Activated B cell treated with CpG ODN at 0.5 μM for 24 hours (primary cell): ENCODE results near the gene BCL2L14. TPM values are rescaled to one million over a fixed set of nuclear protein-coding genes. Genes with fewer than 3 reads are reported as not detected.

Experiments
- ATAC-seq: fragments of 200-7000 bp; cut with Tn5 transposase; one replicate; pipeline ENCODE4 v1.10.0; 2021; ENCODE audit warnings: low read depth, mild to moderate bottlenecking, moderate library complexity
- CTCF ChIA-PET: fragments of 350-600 bp; sonication (Branson Sonifier 250); formaldehyde crosslinking; loops from one replicate; lab custom pipeline; 2021; ENCODE audit warnings: antibody characterized with exemption; lab: Charles Lee
- POLR2A ChIA-PET: fragments of 350-600 bp; sonication (Branson Sonifier 250); formaldehyde crosslinking; loops from one replicate; lab custom pipeline; 2021; ENCODE audit warnings: antibody characterized with exemption; lab: Charles Lee
- DNase-seq: peaks from one replicate; pipeline ENCODE4 v3.0.0; 2022
- H3K27ac Mint-ChIP-seq: one replicate; pipeline ENCODE4 v1.8.0; 2020; ENCODE audit warnings: mixed read lengths
- H3K27me3 Mint-ChIP-seq: one replicate; pipeline ENCODE4 v1.8.0; 2021; ENCODE audit warnings: mixed read lengths
- H3K36me3 Mint-ChIP-seq: one replicate; pipeline ENCODE4 v1.8.0; 2021; ENCODE audit warnings: low read depth, mixed read lengths
- H3K4me1 Mint-ChIP-seq: one replicate; pipeline ENCODE4 v1.8.0; 2021; ENCODE audit warnings: mixed read lengths
- H3K4me3 Mint-ChIP-seq: one replicate; pipeline ENCODE4 v1.8.0; 2020; ENCODE audit warnings: mild to moderate bottlenecking, mixed read lengths
- H3K9me3 Mint-ChIP-seq: one replicate; pipeline ENCODE4 v1.8.0; 2020; ENCODE audit warnings: mixed read lengths
- intact Hi-C: fragments of 100-400 bp; cut with micrococcal nuclease; formaldehyde crosslinking; loops from one replicate; pipeline ENCODE4 v1.15.1; 2024
- total RNA-seq: library from RNA; stranded (reverse); gene quantifications from 2 replicates; pipeline ENCODE4 v1.2.3, GENCODE V29; 2022
- TF ChIP-seq, protein P1 (sequence below): fragments of 200-600 bp; IDR thresholded peaks from one replicate; pipeline ENCODE4 v1.8.0; 2022; ENCODE audit warnings: antibody characterized with exemption, mild to moderate bottlenecking

The BCL2L14 gene
- total RNA-seq, 1 donor from 2014 or later: not detected

DNA sequence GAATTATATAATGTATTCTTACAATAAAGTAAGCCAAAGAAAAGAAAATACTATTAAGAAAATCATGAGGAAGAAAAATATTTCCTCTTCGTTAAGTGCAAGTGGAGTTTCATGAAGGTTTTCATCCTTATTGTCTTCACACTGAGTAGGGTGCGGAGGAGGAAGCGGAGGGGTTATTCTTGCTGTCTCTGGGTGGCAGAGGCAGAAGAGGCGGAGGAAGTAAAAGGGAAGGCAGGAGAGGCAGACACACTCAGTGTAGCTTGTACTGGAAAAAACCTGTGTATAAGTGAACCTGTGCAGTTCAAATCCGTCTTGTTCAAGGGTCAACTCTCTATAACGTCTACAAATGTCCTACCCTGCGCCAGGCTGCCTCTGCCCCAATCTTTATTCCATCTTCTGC, 22.0 kb upstream of the BCL2L14 start:
- H3K27me3 Mint-ChIP-seq: no peaks in the 10 kb centered on the region
- intact Hi-C loops: no loop called here
- DNase-seq: no peak
- no peaks in the 10 kb centered on the region for H3K4me1 Mint-ChIP-seq
- H3K4me3 Mint-ChIP-seq: no peak overlapping the region
- H3K9me3 Mint-ChIP-seq: no peaks in the 10 kb centered on the region
- H3K36me3 Mint-ChIP-seq: no peaks in the 10 kb centered on the region
- TF ChIP-seq, protein P1, sequence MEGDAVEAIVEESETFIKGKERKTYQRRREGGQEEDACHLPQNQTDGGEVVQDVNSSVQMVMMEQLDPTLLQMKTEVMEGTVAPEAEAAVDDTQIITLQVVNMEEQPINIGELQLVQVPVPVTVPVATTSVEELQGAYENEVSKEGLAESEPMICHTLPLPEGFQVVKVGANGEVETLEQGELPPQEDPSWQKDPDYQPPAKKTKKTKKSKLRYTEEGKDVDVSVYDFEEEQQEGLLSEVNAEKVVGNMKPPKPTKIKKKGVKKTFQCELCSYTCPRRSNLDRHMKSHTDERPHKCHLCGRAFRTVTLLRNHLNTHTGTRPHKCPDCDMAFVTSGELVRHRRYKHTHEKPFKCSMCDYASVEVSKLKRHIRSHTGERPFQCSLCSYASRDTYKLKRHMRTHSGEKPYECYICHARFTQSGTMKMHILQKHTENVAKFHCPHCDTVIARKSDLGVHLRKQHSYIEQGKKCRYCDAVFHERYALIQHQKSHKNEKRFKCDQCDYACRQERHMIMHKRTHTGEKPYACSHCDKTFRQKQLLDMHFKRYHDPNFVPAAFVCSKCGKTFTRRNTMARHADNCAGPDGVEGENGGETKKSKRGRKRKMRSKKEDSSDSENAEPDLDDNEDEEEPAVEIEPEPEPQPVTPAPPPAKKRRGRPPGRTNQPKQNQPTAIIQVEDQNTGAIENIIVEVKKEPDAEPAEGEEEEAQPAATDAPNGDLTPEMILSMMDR: no peak
- CTCF ChIA-PET: no interaction called here
- H3K27ac Mint-ChIP-seq: no peak overlapping the region
- POLR2A ChIA-PET: no interaction called here
- no peak for ATAC-seq

DNA sequence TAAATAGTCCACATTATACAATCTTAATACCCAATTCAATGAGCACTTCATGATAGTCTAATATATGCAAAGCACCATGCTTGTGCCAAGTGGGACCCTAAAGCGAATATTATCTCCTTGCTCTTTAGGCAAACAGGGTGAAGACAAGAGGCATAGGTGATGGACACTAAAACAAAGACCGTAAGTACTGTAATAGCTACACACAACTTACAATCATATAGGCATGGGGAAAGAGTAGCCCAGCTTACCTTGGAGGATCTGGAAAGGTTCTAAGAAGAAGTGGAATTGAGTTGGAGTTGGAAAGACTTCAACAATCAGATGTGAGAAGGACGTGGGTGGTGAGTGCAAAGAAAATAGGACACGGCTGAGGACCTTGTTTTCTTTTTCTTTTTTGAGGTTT, 19.1 kb upstream of the BCL2L14 start:
- DNase-seq (no peak), ATAC-seq (no peak)
- ChIA-PET CTCF (interaction anchor here (0.5 kb wide), 1 partner anchor 212 kb away, joined by 4 read pairs; no protein-coding TSS in a partner anchor), POLR2A (no interaction called here)
- no peak overlapping the region for H3K4me3 Mint-ChIP-seq
- no peaks in the 10 kb centered on the region for H3K36me3 Mint-ChIP-seq
- H3K27ac Mint-ChIP-seq: no peak overlapping the region
- no peaks in the 10 kb centered on the region for H3K27me3 Mint-ChIP-seq
- TF ChIP-seq, protein P1: no peak
- no peaks in the 10 kb centered on the region for H3K4me1 Mint-ChIP-seq
- intact Hi-C loops: no loop called here
- H3K9me3 Mint-ChIP-seq: no peaks in the 10 kb centered on the region

DNA sequence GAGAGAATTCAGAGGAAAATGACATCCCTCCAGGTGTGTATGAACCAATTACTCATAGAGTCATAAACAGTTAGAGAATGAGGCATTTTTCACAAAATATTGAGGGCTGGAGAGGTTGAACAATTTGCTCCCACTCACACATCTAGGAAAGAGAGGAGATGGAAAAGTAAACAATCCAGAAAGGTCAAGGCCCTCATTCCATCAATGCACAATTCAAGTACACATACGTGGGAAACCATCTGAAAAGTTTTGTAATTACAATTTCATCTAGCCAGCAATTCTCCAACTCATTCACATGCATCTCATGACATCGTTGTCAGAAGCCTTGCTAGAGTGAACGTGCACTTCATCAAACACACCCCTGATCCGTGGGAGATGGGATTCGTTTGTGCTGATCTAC, 15.7 kb upstream of the BCL2L14 start:
- no peaks in the 10 kb centered on the region for H3K36me3 Mint-ChIP-seq
- no peak overlapping the region for H3K27ac Mint-ChIP-seq
- peaks cover 6% of the 10 kb centered on the region for H3K27me3 Mint-ChIP-seq
- ChIA-PET POLR2A (no interaction called here), CTCF (no interaction called here)
- DNase-seq: no peak
- H3K4me3 Mint-ChIP-seq: no peak overlapping the region
- H3K9me3 Mint-ChIP-seq: no peaks in the 10 kb centered on the region
- H3K4me1 Mint-ChIP-seq: no peaks in the 10 kb centered on the region
- ATAC-seq: no peak
- TF ChIP-seq, protein P1: no peak
- intact Hi-C loops: no loop called here

DNA sequence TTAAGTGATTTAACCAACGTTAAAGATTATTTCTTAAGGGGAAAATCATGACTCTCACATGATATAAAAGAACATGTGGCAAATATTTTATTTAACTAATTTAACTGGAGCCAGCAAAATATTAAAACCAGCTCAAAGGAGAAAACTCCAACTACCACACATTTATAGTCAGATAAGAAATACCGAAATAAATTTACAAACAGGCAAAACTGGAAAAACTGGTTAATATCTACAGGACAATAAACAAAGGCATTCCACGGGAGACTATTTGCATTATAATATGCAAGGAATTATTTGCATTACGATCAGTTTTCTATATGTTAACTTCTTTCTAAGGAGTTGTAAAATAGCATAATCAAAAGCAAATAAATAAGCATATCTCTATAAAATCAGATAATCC, 13.8 kb upstream of the BCL2L14 start:
- CTCF ChIA-PET: no interaction called here
- no peak overlapping the region for H3K27ac Mint-ChIP-seq
- H3K4me3 Mint-ChIP-seq: no peak overlapping the region
- H3K4me1 Mint-ChIP-seq: no peaks in the 10 kb centered on the region
- H3K27me3 Mint-ChIP-seq: peaks cover 6% of the 10 kb centered on the region
- intact Hi-C loops: no loop called here
- DNase-seq (no peak), ATAC-seq (no peak)
- POLR2A ChIA-PET: no interaction called here
- H3K36me3 Mint-ChIP-seq: no peaks in the 10 kb centered on the region
- no peaks in the 10 kb centered on the region for H3K9me3 Mint-ChIP-seq
- TF ChIP-seq, protein P1: no peak

DNA sequence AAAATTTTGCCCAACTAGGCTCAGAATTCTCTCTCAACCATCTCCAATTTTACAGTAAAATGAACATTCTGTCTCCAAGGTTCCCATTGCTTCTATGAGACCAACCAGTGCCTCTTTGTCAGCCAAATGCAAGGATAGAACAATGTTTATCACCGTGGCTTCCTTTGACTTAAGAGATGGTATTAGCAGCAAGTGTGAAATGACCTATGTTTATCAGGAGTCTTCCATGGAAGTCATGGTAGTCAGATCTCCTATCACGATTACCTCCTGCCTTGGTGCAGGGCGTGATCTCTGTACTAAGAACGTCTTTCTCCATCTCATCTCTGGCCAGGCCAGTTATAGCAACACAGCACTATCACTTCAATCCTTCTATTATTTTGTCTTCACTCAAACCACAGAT, 6.1 kb upstream of the BCL2L14 start:
- Mint-ChIP-seq H3K36me3 (no peaks in the 10 kb centered on the region), H3K4me3 (no peak overlapping the region), H3K27ac (no peak overlapping the region), H3K9me3 (no peaks in the 10 kb centered on the region), H3K4me1 (no peaks in the 10 kb centered on the region), H3K27me3 (peaks cover 11% of the 10 kb centered on the region)
- DNase-seq (no peak), ATAC-seq (no peak)
- ChIA-PET CTCF (no interaction called here), POLR2A (no interaction called here)
- TF ChIP-seq, protein P1: no peak
- intact Hi-C loops: no loop called here
